HepG2 (cell line): ENCODE measurements around the gene ZNF280A. TPM values are rescaled to one million over a fixed set of nuclear protein-coding genes. Genes with fewer than 3 reads are reported as not detected.

Experiments used
- ATAC-seq: fragments of 200-7000 bp; cut with Tn5 transposase; 3 replicates; pipeline ENCODE4 v1.9.1; 2020; ENCODE audit warnings: mild to moderate bottlenecking, moderate library complexity
- BruUV-seq: library from RNA; stranded (reverse); fragments of 400-500 nt; replicated peaks from 2 replicates; lab custom pipeline; 2021; lab: Mats Ljungman, UMichigan
- CTCF ChIA-PET: fragments of 300-600 bp; formaldehyde crosslinking; extraction: SDS; loops from one replicate; lab custom pipeline; 2021; ENCODE audit warnings: low total read pairs, inconsistent platforms, low intra/inter-chr PET ratio; lab: Yijun Ruan, JAX
- POLR2A ChIA-PET: fragments of 350-600 bp; sonication (Branson Sonifier 250); formaldehyde crosslinking; loops from one replicate; lab custom pipeline; 2020; ENCODE audit warnings: antibody characterized with exemption, inconsistent platforms; lab: Yijun Ruan, JAX
- DNase-seq: peaks from one replicate; pipeline ENCODE4 v3.0.0-alpha.2; 2015; ENCODE audit warnings: low spot score
- FAIRE-seq: peaks from 3 replicates; lab custom pipeline; 2011; peaks lifted over from hg19 to GRCh38; lab: Jason Lieb, UNC
- H2AFZ ChIP-seq: one replicate; pipeline ENCODE4 v1.6.1; 2011; ENCODE audit warnings: low read length, inconsistent platforms
- H3K27ac ChIP-seq: fragments of 300-600 bp; 3 replicates; pipeline ENCODE4 v1.8.0; 2011; ENCODE audit warnings: mixed run types, mild to moderate bottlenecking, mixed read lengths, low read length, inconsistent platforms; ENCODE audit not compliant: insufficient read depth; ENCODE audit errors: extremely low read length
- H3K27me3 ChIP-seq, 2 experiments: fragments of 200-600 bp in 1 of 2; 2 replicates in 1 of 2; 3 replicates in 1 of 2; pipeline versions ENCODE4 v1.6.0 to v1.8.0; 2011; ENCODE audit warnings: low read length in 2 of 2, mild to moderate bottlenecking in 2 of 2, moderate library complexity in 2 of 2, inconsistent platforms in 1 of 2; ENCODE audit not compliant: insufficient read depth in 2 of 2, control insufficient read depth in 1 of 2
- H3K36me3 ChIP-seq, 2 experiments: fragments of 200-600 bp in 1 of 2; replicated peaks in 1 of 2; 2 replicates in 1 of 2; 3 replicates in 1 of 2; pipeline versions ENCODE4 v1.5.1 to v1.8.0; 2011; ENCODE audit warnings: low read length in 2 of 2, inconsistent platforms in 1 of 2; ENCODE audit not compliant: insufficient read depth in 2 of 2, control insufficient read depth in 1 of 2
- H3K4me1 ChIP-seq: 2 replicates; pipeline ENCODE4 v1.5.1; 2012; ENCODE audit warnings: low read length, inconsistent platforms; ENCODE audit not compliant: insufficient read depth
- H3K4me2 ChIP-seq: 2 replicates; pipeline ENCODE4 v1.6.0; 2011; ENCODE audit warnings: low read depth, low read length, inconsistent platforms
- H3K4me3 ChIP-seq, 3 experiments: fragments of 200-600 bp in 1 of 3; sonication (generic), shearing (Covaris generic) in 1 of 3; replicated peaks in 1 of 3; 2 replicates each; pipeline ENCODE4 v1.5.1; 2011 to 2016; ENCODE audit warnings: low read length in 3 of 3, inconsistent platforms in 2 of 3, low read depth in 2 of 3, mild to moderate bottlenecking in 2 of 3, control low read depth in 1 of 3, mixed read lengths in 1 of 3; ENCODE audit not compliant: insufficient read depth in 1 of 3
- H3K79me2 ChIP-seq: one replicate; pipeline ENCODE4 v1.6.1; 2011; ENCODE audit warnings: low read length, inconsistent platforms; ENCODE audit not compliant: insufficient read depth
- H3K9ac ChIP-seq: 2 replicates; pipeline ENCODE4 v1.6.0; 2011; ENCODE audit warnings: mild to moderate bottlenecking, low read depth, low read length, inconsistent platforms; ENCODE audit not compliant: insufficient read depth
- H3K9me3 ChIP-seq: 2 replicates; pipeline ENCODE4 v1.5.1; 2012; ENCODE audit warnings: mild to moderate bottlenecking, low read length
- H4K20me1 ChIP-seq: 2 replicates; pipeline ENCODE4 v1.6.0; 2011; ENCODE audit warnings: inconsistent platforms, mild to moderate bottlenecking, low read length, moderate library complexity; ENCODE audit not compliant: insufficient read depth
- HOXA7 ChIP-seq: sonication (generic); formaldehyde crosslinking; IDR thresholded peaks from 2 replicates; pipeline ENCODE4 v1.8.1; 2022; ENCODE audit warnings: mild to moderate bottlenecking, missing genetic modification reagents, moderate library complexity
- KAT7 ChIP-seq: IDR thresholded peaks from 2 replicates; pipeline ENCODE4 v1.6.1; 2018; ENCODE audit warnings: borderline replicate concordance, missing compliant biosample characterization
- KDM4B ChIP-seq: sonication (generic); formaldehyde crosslinking; IDR thresholded peaks from 2 replicates; pipeline ENCODE4 v1.4.0; 2020; ENCODE audit warnings: missing genetic modification reagents
- SCMH1 ChIP-seq: sonication (generic); formaldehyde crosslinking; IDR thresholded peaks from 2 replicates; pipeline ENCODE4 v1.9.0; 2021; ENCODE audit warnings: missing genetic modification reagents, mild to moderate bottlenecking, borderline replicate concordance
- ZBTB26 ChIP-seq: IDR thresholded peaks from 2 replicates; pipeline ENCODE4 v1.6.1; 2016; ENCODE audit warnings: missing compliant biosample characterization, missing genetic modification reagents, borderline replicate concordance
- ZNF230 ChIP-seq: sonication (generic); formaldehyde crosslinking; IDR thresholded peaks from 2 replicates; pipeline ENCODE4 v1.4.0; 2020; ENCODE audit warnings: mild to moderate bottlenecking, missing genetic modification reagents
- ZNF414 ChIP-seq: sonication (generic); formaldehyde crosslinking; IDR thresholded peaks from 2 replicates; pipeline ENCODE4 v1.5.0; 2020; ENCODE audit warnings: missing genetic modification reagents
- ZNF512B ChIP-seq: sonication (generic); formaldehyde crosslinking; IDR thresholded peaks from 2 replicates; pipeline ENCODE4 v1.5.1; 2020; ENCODE audit warnings: missing genetic modification reagents, mild to moderate bottlenecking, borderline replicate concordance
- ZNF747 ChIP-seq: sonication (generic); formaldehyde crosslinking; IDR thresholded peaks from 2 replicates; pipeline ENCODE4 v1.8.1; 2023; ENCODE audit warnings: missing genetic modification reagents, mild to moderate bottlenecking, borderline replicate concordance
- WGBS: methylation state at CpG from one replicate; pipeline ENCODE4 v1.1.6; 2017; ENCODE audit warnings: low lambda C conversion rate; 5-methylcytosine and 5-hydroxymethylcytosine counted together
- in situ Hi-C: cut with HindIII; loops from 2 replicates; pipeline ENCODE4 v1.10.0; 2017; ENCODE audit warnings: low pct_unique_long_range_greater_than_20kb; ENCODE audit not compliant: extremely low pct_ligation_motif_present
- intact Hi-C: fragments of 100-400 bp; cut with micrococcal nuclease; formaldehyde crosslinking; loops from one replicate; pipeline ENCODE4 v1.10.0; 2022; ENCODE audit not compliant: unreplicated experiment
- polyA plus RNA-seq, 8 experiments: library from polyadenylated mRNA; depleted of rRNA in 3 of 8; stranded (reverse) in 7 of 8; unstranded in 1 of 8; fragments of >200 nt; fragmentation: Illumina TruSeq in 4 of 8; extraction: Trizol in 4 of 8; gene quantifications; 2 replicates each; pipeline versions ENCODE4 v1.2.1 to v1.2.3, GENCODE V29; 2011 to 2016; ENCODE audit warnings: low read depth in 4 of 8, missing spikeins in 1 of 8, mixed read lengths in 1 of 8; ENCODE audit not compliant: insufficient read depth in 1 of 8
- total RNA-seq, 5 experiments: library from RNA; depleted of rRNA; stranded (reverse); fragments of >200 nt; fragmentation: Illumina TruSeq; extraction: Trizol; gene quantifications; 2 replicates each; pipeline ENCODE4 v1.2.3, GENCODE V29; 2016; ENCODE audit warnings: low read depth in 1 of 5
- TF ChIP-seq, protein P1 (sequence below): fragments of 450-650 bp; IDR thresholded peaks from 2 replicates; pipeline ENCODE4 v1.6.1; 2016

Gene ZNF280A
- total and polyA plus RNA-seq, 2 of the 13 experiments (the other 11 are each of a cell fraction or from before 2014, with no cell fraction given): 1.4 to 2.9 TPM

DNA sequence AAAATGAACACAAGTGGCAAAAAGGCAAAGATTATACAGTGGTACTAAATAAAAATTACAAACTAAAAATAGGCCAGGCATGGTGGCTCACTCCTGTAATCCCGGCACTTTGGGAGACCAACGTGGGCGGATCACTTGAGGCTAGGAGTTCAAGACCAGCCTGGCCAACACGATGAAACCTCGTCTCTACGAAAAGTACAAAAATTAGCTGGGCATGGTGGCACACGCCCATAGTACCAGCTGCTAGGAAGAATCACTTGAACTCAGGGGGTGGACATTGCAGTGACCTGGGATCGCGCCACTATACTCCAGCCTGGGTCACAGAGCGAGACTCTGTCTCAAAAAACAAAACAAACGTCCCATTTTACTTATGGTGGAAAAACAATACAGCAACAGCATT is 36.0 kb downstream of the ZNF280A start:
- intact Hi-C loops (no loop called here), in situ Hi-C loops (no loop called here)
- CTCF ChIA-PET: no interaction called here
- Histone ChIP-seq H3K27me3 (no peaks in the 10 kb centered on the region), H3K79me2 (no peaks in the 10 kb centered on the region), H2AFZ (no peak overlapping the region), H3K4me3 (no peak overlapping the region), H3K27ac (no peak overlapping the region), H3K9me3 (no peaks in the 10 kb centered on the region), H3K4me2 (no peak overlapping the region), H3K4me1 (peaks cover 20% of the 10 kb centered on the region), H3K9ac (no peak overlapping the region), H3K36me3 (peaks cover 1 to 32% of the 10 kb centered on the region in 2 experiments; a peak in 2 of 5 replicates), H4K20me1 (no peaks in the 10 kb centered on the region)
- no TSS peak for BruUV-seq
- TF ChIP-seq SCMH1 (CRISPR knock-in tag) (no peak), ZNF512B (no peak), HOXA7 (CRISPR knock-in tag) (no peak), ZNF230 (CRISPR knock-in tag) (no peak), ZNF414 (CRISPR knock-in tag) (no peak), ZNF747 (CRISPR knock-in tag) (no peak), KAT7 (CRISPR knock-in tag) (no peak), KDM4B (CRISPR knock-in tag) (no peak), ZBTB26 (no peak)
- TF ChIP-seq, protein P1, sequence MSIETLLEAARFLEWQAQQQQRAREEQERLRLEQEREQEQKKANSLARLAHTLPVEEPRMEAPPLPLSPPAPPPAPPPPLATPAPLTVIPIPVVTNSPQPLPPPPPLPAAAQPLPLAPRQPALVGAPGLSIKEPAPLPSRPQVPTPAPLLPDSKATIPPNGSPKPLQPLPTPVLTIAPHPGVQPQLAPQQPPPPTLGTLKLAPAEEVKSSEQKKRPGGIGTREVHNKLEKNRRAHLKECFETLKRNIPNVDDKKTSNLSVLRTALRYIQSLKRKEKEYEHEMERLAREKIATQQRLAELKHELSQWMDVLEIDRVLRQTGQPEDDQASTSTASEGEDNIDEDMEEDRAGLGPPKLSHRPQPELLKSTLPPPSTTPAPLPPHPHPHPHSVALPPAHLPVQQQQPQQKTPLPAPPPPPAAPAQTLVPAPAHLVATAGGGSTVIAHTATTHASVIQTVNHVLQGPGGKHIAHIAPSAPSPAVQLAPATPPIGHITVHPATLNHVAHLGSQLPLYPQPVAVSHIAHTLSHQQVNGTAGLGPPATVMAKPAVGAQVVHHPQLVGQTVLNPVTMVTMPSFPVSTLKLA: no peak
- ATAC-seq (no peak), DNase-seq (no peak), FAIRE-seq (no peak)
- 94% methylated on average over 11 of the region's 11 CpGs for WGBS
- POLR2A ChIA-PET: no interaction called here
